ENCODE data around the gene PLSCR1.

The PLSCR1 gene

GRCh38 chr3:146470425-146470990 lies 73.9 kb downstream of the PLSCR1 start:
- no peak for DNase-seq

- peak; percentile 17 to 47 for DNase-seq
Measured at GRCh38 chr3:146469150-146470017, 75.0 kb downstream of the PLSCR1 start, which contains the start of gene PLSCR2. Gene PLSCR2 (minus strand): TSS chr3:146469561. CDS start chr3:146459904, 9,657 bp downstream.

- no peak for DNase-seq
Measured at GRCh38 chr3:146468671-146469149, 75.7 kb downstream of the PLSCR1 start.

- DNase-seq = no peak
Measured at GRCh38 chr3:146468234-146468633, 76.2 kb downstream of the PLSCR1 start.

- no peak for DNase-seq
Measured at GRCh38 chr3:146466604-146467003, 77.8 kb downstream of the PLSCR1 start.

- no peak for DNase-seq
Measured at GRCh38 chr3:146465693-146466465, 78.5 kb downstream of the PLSCR1 start.
